ENCODE measurements around the gene ACTMAP. TPM values are rescaled to one million over a fixed set of nuclear protein-coding genes. Genes with fewer than 3 reads are reported as not detected.

Gene ACTMAP, protein sequence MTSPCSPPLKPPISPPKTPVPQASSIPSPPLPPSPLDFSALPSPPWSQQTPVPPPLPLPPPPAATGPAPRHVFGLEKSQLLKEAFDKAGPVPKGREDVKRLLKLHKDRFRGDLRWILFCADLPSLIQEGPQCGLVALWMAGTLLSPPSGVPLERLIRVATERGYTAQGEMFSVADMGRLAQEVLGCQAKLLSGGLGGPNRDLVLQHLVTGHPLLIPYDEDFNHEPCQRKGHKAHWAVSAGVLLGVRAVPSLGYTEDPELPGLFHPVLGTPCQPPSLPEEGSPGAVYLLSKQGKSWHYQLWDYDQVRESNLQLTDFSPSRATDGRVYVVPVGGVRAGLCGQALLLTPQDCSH
- total RNA-seq (2021; fragmentation: NEBNext Ultra II Directional; extraction: Animal tissue kit (Norgen Biotek cat#: 25700)) (24.8 and 26.5 TPM in 2 replicates), polyA plus RNA-seq (2011; rRNA removed) (24.1 and 30.3 TPM in 2 replicates), polyA minus RNA-seq (2011; rRNA and poly(A)+ RNA removed) (10.9 and 13.6 TPM in 2 replicates)
- polyA plus RNA-seq (2011; cell fraction: cytosol; rRNA removed) = 15.6 TPM
- polyA plus RNA-seq (2011; cell fraction: nucleus; rRNA removed) = 50.3 TPM
- polyA plus RNA-seq (2012, experiment 1 of 2) = 25.7 to 38.2 TPM (median 32.4 TPM) in 4 replicates
- polyA plus RNA-seq (2012, experiment 2 of 2) = 21.4 TPM
- 16.8 TPM for polyA plus RNA-seq (2013, experiment 1 of 2)
- polyA plus RNA-seq (2013, experiment 2 of 2) = 15.6 TPM
- 18.9 TPM for polyA minus RNA-seq (2011; cell fraction: cytosol; rRNA and poly(A)+ RNA removed)
- 10.9 TPM for polyA minus RNA-seq (2011; cell fraction: nucleus; rRNA and poly(A)+ RNA removed)
- long read RNA-seq, experiment 1, partial matches to known transcripts = 2 of 14 reads
- long read RNA-seq, experiment 1, other reads (novel, unspliced or antisense) = 11 of 14 reads
- long read RNA-seq, experiment 2, partial matches to known transcripts = 2 of 9 reads
- long read RNA-seq, experiment 2, other reads (novel, unspliced or antisense) = 7 of 9 reads

- H3K9ac ChIP-seq (replicated peaks in 1 of 4; ENCODE audit: extremely low read depth in 1 of 4, low read depth in 3 of 4, low read length in 3 of 4) = peak within 1 kb of the TSS; percentile 99 to 100 (median 100)
- ChIA-PET POLR2A (ENCODE audit: partially characterized antibody) (interaction anchor here (0.7 to 15.7 kb wide), 28 partner anchors 7 to 559 kb away, joined by 3 to 399 read pairs (median 4); partner anchors contain the start of genes COQ8B, EGLN2, HNRNPUL1 and ITPKC), CTCF (ENCODE audit: partially characterized antibody) (interaction anchor here (1.2 to 2.2 kb wide), 4 partner anchors 9 to 87 kb away, joined by 4 to 10 read pairs (median 5); no protein-coding TSS in a partner anchor)
- WGBS, 2 experiments (ENCODE audit: extremely low coverage in 1 of 2, insufficient coverage in 1 of 2, insufficient read length in 1 of 2, insufficient replicate concordance in 2 of 2, low coverage in 1 of 2, low lambda C conversion rate in 2 of 2, missing lambda C conversion rate in 1 of 2) = 2% methylated on average over 43 of the region's 43 CpGs; no CpG with 5 or more reads in 1 of the 2 experiments
- no peak within 1 kb of the TSS for H2BK20ac ChIP-seq (ENCODE audit: low read length)
- peak within 1 kb of the TSS; percentile 72 for H2BK15ac ChIP-seq (ENCODE audit: low read length)
- peaks cover 6 to 7% of the 10 kb centered on the region in 2 experiments for H4K20me1 ChIP-seq (replicated peaks in 1 of 2; ENCODE audit: control insufficient read depth in 1 of 2, insufficient read depth in 2 of 2, low read length in 2 of 2)
- H3K4me3 ChIP-seq (ENCODE audit: extremely low read depth in 1 of 4, insufficient read depth in 2 of 4, low read depth in 3 of 4, low read length in 4 of 4) = peak within 1 kb of the TSS; percentile 80 to 99 (median 90)
- peak within 1 kb of the TSS; percentile 100 for H2AK5ac ChIP-seq (ENCODE audit: low read depth, low read length)
- peak within 1 kb of the TSS; percentile 100 for H3K18ac ChIP-seq (ENCODE audit: extremely low read depth, low read length)
- H3K27ac ChIP-seq (ENCODE audit: low read depth, low read length) = peak within 1 kb of the TSS; percentile 99
- peaks cover 0 to 10% (median 2%) of the 10 kb centered on the region in 4 experiments; a peak in 4 of 7 replicates for H3K4me1 ChIP-seq (replicated peaks in 1 of 4; ENCODE audit: control insufficient read depth in 3 of 4, insufficient read depth in 4 of 4, low read length in 3 of 4)
- peak within 1 kb of the TSS; percentile 98 for H4K5ac ChIP-seq (ENCODE audit: insufficient read length, low read depth, low read length)
- peaks cover 33 to 61% of the 10 kb centered on the region in 2 experiments for H3K79me2 ChIP-seq (ENCODE audit: control insufficient read depth in 1 of 2, insufficient read depth in 2 of 2, low read length in 2 of 2)
- peak within 1 kb of the TSS; percentile 94 for H3K56ac ChIP-seq (replicated peaks; ENCODE audit: insufficient read length, low read depth, low read length)
- peak within 1 kb of the TSS; percentile 100 for H2BK12ac ChIP-seq (ENCODE audit: low read depth, low read length)
- H3K23ac ChIP-seq (ENCODE audit: insufficient read length) = no peak within 1 kb of the TSS
- H3K23me2 ChIP-seq (ENCODE audit: low read depth, low read length) = peaks cover 9% of the 10 kb centered on the region
- no peaks in the 10 kb centered on the region for H3K27me3 ChIP-seq (replicated peaks in 1 of 4; ENCODE audit: control insufficient read depth in 3 of 4, extremely low read depth in 1 of 4, insufficient read depth in 3 of 4, low read length in 3 of 4)
- H3K14ac ChIP-seq (ENCODE audit: insufficient read length) = peak within 1 kb of the TSS; percentile 50
- peak within 1 kb of the TSS; percentile 83 for H2BK120ac ChIP-seq (replicated peaks; ENCODE audit: low read depth, low read length)
- peak; percentile 98 to 99 for DNase-seq (ENCODE audit: low read depth in 1 of 2, low spot score in 2 of 2)
- H2AFZ ChIP-seq (ENCODE audit: low read length) = no peak within 1 kb of the TSS
- H2BK5ac ChIP-seq (ENCODE audit: low read depth, low read length) = peak within 1 kb of the TSS; percentile 100
- H4K91ac ChIP-seq (replicated peaks; ENCODE audit: insufficient read length, low read length) = peak within 1 kb of the TSS; percentile 99
- peak within 1 kb of the TSS; percentile 91 to 99 for H3K4me2 ChIP-seq (ENCODE audit: insufficient read depth in 1 of 2, low read depth in 2 of 2, low read length in 2 of 2)
- no peaks in the 10 kb centered on the region; the same call in 1 of the 2 replicates for H3K79me1 ChIP-seq (ENCODE audit: low read depth, low read length)
- peak within 1 kb of the TSS; percentile 88 for H3K4ac ChIP-seq (replicated peaks; ENCODE audit: insufficient read length, low read depth, low read length)
- peaks cover 2 to 20% (median 4%) of the 10 kb centered on the region in 4 experiments; a peak in 3 of 8 replicates for H3K36me3 ChIP-seq (ENCODE audit: control insufficient read depth in 2 of 4, insufficient read depth in 4 of 4, low read length in 3 of 4)
- no peaks in the 10 kb centered on the region for H3K9me3 ChIP-seq (ENCODE audit: insufficient read depth in 2 of 2, low read depth in 1 of 2, low read length in 1 of 2)
- H4K8ac ChIP-seq (ENCODE audit: extremely low read depth, insufficient read depth, low read length) = peak within 1 kb of the TSS; percentile 99
- peak; percentile 90 for FAIRE-seq
- peak; percentile 74 for TF ChIP-seq TBP (IDR thresholded peaks at IDR 0.05; ENCODE audit: low read depth, low read length)
- TF ChIP-seq NRF1 (IDR thresholded peaks at IDR 0.05; ENCODE audit: low read depth, low read length) = no peak
- TF ChIP-seq PHF8 (conservative IDR thresholded peaks at IDR 0.05; ENCODE audit: low read depth, low read length) = peak; percentile 12
- no peak for TF ChIP-seq CEBPB (IDR thresholded peaks at IDR 0.05; ENCODE audit: low read depth, low read length)
- no peak for TF ChIP-seq FOSL1 (IDR thresholded peaks at IDR 0.05; ENCODE audit: insufficient read depth, low read depth, low read length)
These were observed at the start of gene ACTMAP for GRCh38 chr19:40750058-40750873. Gene ACTMAP (minus strand): TSS chr19:40750477. CDS start chr19:40749803, 674 bp downstream.

All from H1 (cell line).